Left ventricle myocardium superior (tissue), 1 donor: ENCODE data around the gene ISOC2. TPM values are rescaled to one million over a fixed set of nuclear protein-coding genes. Genes with fewer than 3 reads are reported as not detected.
"Not testable (repeated sequence)": the region's sequence is repeated elsewhere in the genome, so short reads cannot be mapped to it uniquely, and the experiment has no call there.

Experiments
- ATAC-seq: fragments of 200-7000 bp; cut with Tn5 transposase; one replicate; pipeline ENCODE4 v1.9.1; 2020; ENCODE audit warnings: mild to moderate bottlenecking, moderate library complexity
- DNase-seq: peaks from one replicate; pipeline ENCODE4 v3.0.0-alpha.2; 2020
- intact Hi-C: fragments of 100-400 bp; cut with micrococcal nuclease; formaldehyde crosslinking; loops from one replicate; pipeline ENCODE4 v1.11.0; 2022
- total RNA-seq: library from RNA; stranded (reverse); fragmentation: NEBNext Ultra II Directional; extraction: Animal tissue kit (Norgen Biotek cat#: 25700); gene quantifications from one replicate; pipeline ENCODE4 v1.2.1, GENCODE V29; 2021
- donor health status: DM: no; HTN: yes; CAD: no; lungs with severe emphysema.

The ISOC2 gene
- total RNA-seq, 1 donor from 2014 or later = 58.5 TPM

GRCh38 chr19:55448175-55448490 lies 13.3 kb downstream of the ISOC2 start:
- ATAC-seq, DNase-seq, intact Hi-C loops: not testable (repeated sequence)

GRCh38 chr19:55447421-55448174 lies 13.8 kb downstream of the ISOC2 start:
- ATAC-seq (peak; percentile 53), DNase-seq (no peak)
- intact Hi-C loops = no loop called here

- intact Hi-C loops = no loop called here
- no peak for DNase-seq
- ATAC-seq = no peak
Measured at GRCh38 chr19:55446060-55446459, 15.4 kb downstream of the ISOC2 start.

GRCh38 chr19:55444646-55445045 lies 16.8 kb downstream of the ISOC2 start:
- DNase-seq = no peak
- intact Hi-C loops = no loop called here
- ATAC-seq = no peak

- no peak for ATAC-seq
- intact Hi-C loops = no loop called here
- DNase-seq = no peak
Measured at GRCh38 chr19:55443824-55444480, 17.5 kb downstream of the ISOC2 start.

GRCh38 chr19:55443045-55443823 lies 18.2 kb downstream of the ISOC2 start, which contains the start of gene SHISA7:
TSS of gene SHISA7 (minus strand) at chr19:55443300. CDS start at chr19:55442863, 437 bp downstream.
- intact Hi-C loops = no loop called here
- ATAC-seq (no peak), DNase-seq (no peak)

- ATAC-seq (no peak), DNase-seq (no peak)
- intact Hi-C loops = no loop called here
Measured at GRCh38 chr19:55442372-55442961, 19.0 kb downstream of the ISOC2 start.

GRCh38 chr19:55441692-55442321 lies 19.6 kb downstream of the ISOC2 start:
- no peak for ATAC-seq
- DNase-seq = no peak

GRCh38 chr19:55441319-55441691 lies 20.1 kb downstream of the ISOC2 start:
- no peak for DNase-seq
- intact Hi-C loops = no loop called here
- no peak for ATAC-seq

More at GRCh38 chr19:55441692-55442321, 19.6 kb downstream of the ISOC2 start:
- intact Hi-C loops = no loop called here

- ATAC-seq = no peak
Measured at GRCh38 chr19:55440411-55441105, 20.9 kb downstream of the ISOC2 start.

GRCh38 chr19:55439052-55439451 lies 22.4 kb downstream of the ISOC2 start:
- ATAC-seq (no peak), DNase-seq (no peak)
- intact Hi-C loops = no loop called here

More at GRCh38 chr19:55440411-55441105, 20.9 kb downstream of the ISOC2 start:
- intact Hi-C loops = no loop called here
- DNase-seq = no peak

- peak; percentile 89 for ATAC-seq
- intact Hi-C loops = no loop called here
- peak; percentile 73 for DNase-seq
Measured at GRCh38 chr19:55437410-55437809, 24.0 kb downstream of the ISOC2 start.

GRCh38 chr19:55436847-55437246 lies 24.6 kb downstream of the ISOC2 start:
- no peak for DNase-seq
- intact Hi-C loops = no loop called here
- no peak for ATAC-seq

GRCh38 chr19:55435020-55435419 lies 26.4 kb downstream of the ISOC2 start:
- intact Hi-C loops = no loop called here

GRCh38 chr19:55434356-55434919 lies 27.0 kb downstream of the ISOC2 start:
- intact Hi-C loops = no loop called here
- DNase-seq = no peak

More at GRCh38 chr19:55435020-55435419, 26.4 kb downstream of the ISOC2 start:
- DNase-seq = no peak
- ATAC-seq = no peak

GRCh38 chr19:55433292-55433691 lies 28.1 kb downstream of the ISOC2 start:
- ATAC-seq = no peak
- intact Hi-C loops = no loop called here
- no peak for DNase-seq

More at GRCh38 chr19:55434356-55434919, 27.0 kb downstream of the ISOC2 start:
- no peak for ATAC-seq

GRCh38 chr19:55432241-55432959 lies 29.0 kb downstream of the ISOC2 start:
- ATAC-seq = no peak
- DNase-seq = no peak
- intact Hi-C loops = no loop called here

GRCh38 chr19:55431183-55431582 lies 30.3 kb downstream of the ISOC2 start:
- intact Hi-C loops = no loop called here
- no peak for ATAC-seq
- no peak for DNase-seq
